ENCODE data around the gene TSC22D3.

GRCh38 chrX:107776649-107777535 is 1.3 kb upstream of the TSC22D3 start:
- no peak for TF ChIP-seq EZH2phosphoT487 (IDR thresholded peaks at IDR 0.05; ENCODE audit: insufficient read depth, low read depth)
- no peak for TF ChIP-seq EZH2 (IDR thresholded peaks at IDR 0.05; ENCODE audit: insufficient read depth, poor library complexity, severe bottlenecking)
